Myocyte (in vitro differentiated cells): ENCODE data around the gene GET4. TPM values are rescaled to one million over a fixed set of nuclear protein-coding genes. Genes with fewer than 3 reads are reported as not detected.

ENCODE experiments used
- DNase-seq: peaks from one replicate; pipeline ENCODE4 v3.0.0-alpha.2; 2012; ENCODE audit warnings: low read depth
- total RNA-seq: library from RNA; depleted of rRNA; stranded (reverse); fragments of >200 nt; gene quantifications from 2 replicates; pipeline ENCODE4 v1.2.3, GENCODE V29; 2014

Gene GET4
- total RNA-seq, 1 donor from 2014 or later, result 47.6 TPM

- DNase-seq, result no peak
Measured at GRCh38 chr7:945556-946255, 69.4 kb downstream of the GET4 start.

Other genes starting within 250 kb of the GET4 start
- 38.2 and 40.9 TPM in 2 replicates for gene DNAAF5, start 149.9 kb upstream of the GET4 start, total RNA-seq
- 12.3 and 16.4 TPM in 2 replicates for gene PRKAR1B, start 149.3 kb upstream of the GET4 start, total RNA-seq
- gene SUN1, start 44.1 kb upstream of the GET4 start, total RNA-seq, result 205 and 236 TPM in 2 replicates
- 0.56 and 1.6 TPM in 2 replicates for gene ADAP1, start 78.1 kb downstream of the GET4 start, total RNA-seq
- gene COX19, start 99.0 kb downstream of the GET4 start, total RNA-seq, result 11.5 and 14.8 TPM in 2 replicates
- gene CYP2W1, start 106.6 kb downstream of the GET4 start, total RNA-seq, result not detected in 2 replicates
- 2.2 and 3.2 TPM in 2 replicates for gene GPR146, start 168.0 kb downstream of the GET4 start, total RNA-seq
- gene GPER1, start 211.6 kb downstream of the GET4 start, total RNA-seq, result 1.1 and 1.6 TPM in 2 replicates